ENCODE measurements around the gene VKORC1L1. TPM values are rescaled to one million over a fixed set of nuclear protein-coding genes. Genes with fewer than 3 reads are reported as not detected.

VKORC1L1 gene
- total RNA-seq, 1 experiment from 2014 or later: 31.7 TPM

DNA sequence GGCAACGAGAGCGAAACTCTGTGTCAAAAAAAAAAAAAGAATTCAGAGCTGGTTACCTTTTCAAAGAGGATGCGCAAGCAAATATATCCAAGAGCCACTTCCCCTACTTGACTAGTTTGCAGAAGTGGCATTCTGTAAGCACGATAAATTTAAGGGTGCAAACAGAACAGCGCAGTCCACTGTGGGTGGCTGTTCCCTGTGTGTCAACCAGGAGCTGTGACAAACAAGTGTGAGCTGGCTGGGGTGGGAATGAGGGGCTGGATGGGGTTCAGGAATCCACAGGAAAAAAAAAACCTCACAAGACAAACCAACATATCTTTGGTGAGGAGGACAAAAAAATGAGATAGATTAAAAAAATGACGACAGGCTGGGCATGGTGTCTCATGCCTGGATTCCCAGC lies 93.3 kb downstream of the VKORC1L1 start:
- no peaks in the 10 kb centered on the region for H3K79me2 ChIP-seq (ENCODE audit: low read depth)
- no peaks in the 10 kb centered on the region for H3K9me2 ChIP-seq (ENCODE audit: insufficient read depth)
- no TSS peak for BruUV-seq (replicated peaks)
- POLR2A ChIA-PET (ENCODE audit: unreplicated experiment): no interaction called here
- no peak overlapping the region for H2AFZ ChIP-seq
- no peak for DNase-seq
- H3K9me3 ChIP-seq (ENCODE audit: insufficient read depth, low read depth): no peaks in the 10 kb centered on the region
- TF ChIP-seq, protein P1, sequence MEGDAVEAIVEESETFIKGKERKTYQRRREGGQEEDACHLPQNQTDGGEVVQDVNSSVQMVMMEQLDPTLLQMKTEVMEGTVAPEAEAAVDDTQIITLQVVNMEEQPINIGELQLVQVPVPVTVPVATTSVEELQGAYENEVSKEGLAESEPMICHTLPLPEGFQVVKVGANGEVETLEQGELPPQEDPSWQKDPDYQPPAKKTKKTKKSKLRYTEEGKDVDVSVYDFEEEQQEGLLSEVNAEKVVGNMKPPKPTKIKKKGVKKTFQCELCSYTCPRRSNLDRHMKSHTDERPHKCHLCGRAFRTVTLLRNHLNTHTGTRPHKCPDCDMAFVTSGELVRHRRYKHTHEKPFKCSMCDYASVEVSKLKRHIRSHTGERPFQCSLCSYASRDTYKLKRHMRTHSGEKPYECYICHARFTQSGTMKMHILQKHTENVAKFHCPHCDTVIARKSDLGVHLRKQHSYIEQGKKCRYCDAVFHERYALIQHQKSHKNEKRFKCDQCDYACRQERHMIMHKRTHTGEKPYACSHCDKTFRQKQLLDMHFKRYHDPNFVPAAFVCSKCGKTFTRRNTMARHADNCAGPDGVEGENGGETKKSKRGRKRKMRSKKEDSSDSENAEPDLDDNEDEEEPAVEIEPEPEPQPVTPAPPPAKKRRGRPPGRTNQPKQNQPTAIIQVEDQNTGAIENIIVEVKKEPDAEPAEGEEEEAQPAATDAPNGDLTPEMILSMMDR (conservative IDR thresholded peaks at IDR 0.05): no peak
- TF ChIP-seq EZH2 (IDR thresholded peaks at IDR 0.05; ENCODE audit: low read depth): no peak
- no peaks in the 10 kb centered on the region for H3K4me1 ChIP-seq (replicated peaks; ENCODE audit: insufficient read depth)
- H3K4me3 ChIP-seq: no peak overlapping the region
- H3K27me3 ChIP-seq (ENCODE audit: insufficient read depth, low read depth): no peaks in the 10 kb centered on the region
- H4K20me1 ChIP-seq (ENCODE audit: insufficient read depth): no peaks in the 10 kb centered on the region
- peaks cover 14% of the 10 kb centered on the region; the same call in 1 of the 2 replicates for H3K36me3 ChIP-seq (ENCODE audit: low read depth)
- H3K27ac ChIP-seq: no peak overlapping the region
- no peaks in the 10 kb centered on the region for H3F3A ChIP-seq (ENCODE audit: insufficient read depth, low read depth)
- intact Hi-C loops (cut with micrococcal nuclease; ENCODE audit: unreplicated experiment): no loop called here
- no peak overlapping the region for H3K4me2 ChIP-seq
- CTCF ChIA-PET: no interaction called here

DNA sequence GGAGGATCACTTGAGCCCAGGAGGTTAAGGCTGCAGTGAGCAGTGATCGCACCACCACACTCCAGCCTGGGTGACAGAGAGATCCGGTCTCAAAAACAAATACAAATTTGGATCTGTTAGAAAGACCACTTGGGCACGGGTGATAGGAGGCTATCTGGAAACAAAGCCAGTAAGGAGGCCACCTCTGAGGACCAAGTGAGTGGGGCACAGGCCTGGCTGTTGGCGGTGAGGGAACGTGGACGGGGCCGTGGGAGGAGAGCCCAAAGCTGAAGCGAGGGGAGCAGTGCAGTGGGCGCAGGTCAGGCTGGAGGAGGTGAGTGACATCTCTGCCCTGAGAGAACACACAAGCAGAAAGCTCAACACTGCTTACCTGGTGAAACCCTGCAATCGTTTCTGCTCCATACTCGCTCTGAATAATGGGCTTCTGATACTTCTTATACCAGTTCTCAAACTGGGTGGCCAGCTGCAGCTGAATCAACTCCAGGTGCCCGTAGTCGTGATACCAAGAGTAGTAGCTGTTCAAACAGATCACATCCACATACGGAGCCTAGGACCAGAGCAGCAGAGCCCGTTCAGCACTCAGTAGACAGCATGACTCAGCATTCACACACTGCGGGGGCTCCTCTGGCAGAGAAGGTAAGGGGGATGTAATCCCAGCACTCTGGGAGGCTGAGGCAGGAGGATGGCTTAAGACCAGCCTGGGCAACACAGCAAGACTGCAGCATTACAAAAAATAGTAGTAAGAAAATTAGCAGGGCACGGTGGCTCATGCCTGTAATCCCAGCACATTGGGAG lies 94.7 kb downstream of the VKORC1L1 start:
- H4K20me1 ChIP-seq (ENCODE audit: insufficient read depth): no peaks in the 10 kb centered on the region
- TF ChIP-seq, protein P1 (conservative IDR thresholded peaks at IDR 0.05): no peak
- TF ChIP-seq EZH2 (IDR thresholded peaks at IDR 0.05; ENCODE audit: low read depth): no peak
- no peak overlapping the region for H3K27ac ChIP-seq
- no TSS peak for BruUV-seq (replicated peaks)
- H3K9me3 ChIP-seq (ENCODE audit: insufficient read depth, low read depth): no peaks in the 10 kb centered on the region
- H2AFZ ChIP-seq: no peak overlapping the region
- ChIA-PET POLR2A (ENCODE audit: unreplicated experiment) (no interaction called here), CTCF (no interaction called here)
- H3K4me1 ChIP-seq (replicated peaks; ENCODE audit: insufficient read depth): no peaks in the 10 kb centered on the region
- intact Hi-C loops (cut with micrococcal nuclease; ENCODE audit: unreplicated experiment): no loop called here
- H3K4me2 ChIP-seq: no peak overlapping the region
- H3K9me2 ChIP-seq (ENCODE audit: insufficient read depth): no peaks in the 10 kb centered on the region
- no peak overlapping the region for H3K4me3 ChIP-seq
- DNase-seq: no peak
- H3K79me2 ChIP-seq (ENCODE audit: low read depth): no peaks in the 10 kb centered on the region
- H3F3A ChIP-seq (ENCODE audit: insufficient read depth, low read depth): no peaks in the 10 kb centered on the region
- H3K36me3 ChIP-seq (ENCODE audit: low read depth): peaks cover 14% of the 10 kb centered on the region; the same call in 1 of the 2 replicates
- H3K27me3 ChIP-seq (ENCODE audit: insufficient read depth, low read depth): no peaks in the 10 kb centered on the region

DNA sequence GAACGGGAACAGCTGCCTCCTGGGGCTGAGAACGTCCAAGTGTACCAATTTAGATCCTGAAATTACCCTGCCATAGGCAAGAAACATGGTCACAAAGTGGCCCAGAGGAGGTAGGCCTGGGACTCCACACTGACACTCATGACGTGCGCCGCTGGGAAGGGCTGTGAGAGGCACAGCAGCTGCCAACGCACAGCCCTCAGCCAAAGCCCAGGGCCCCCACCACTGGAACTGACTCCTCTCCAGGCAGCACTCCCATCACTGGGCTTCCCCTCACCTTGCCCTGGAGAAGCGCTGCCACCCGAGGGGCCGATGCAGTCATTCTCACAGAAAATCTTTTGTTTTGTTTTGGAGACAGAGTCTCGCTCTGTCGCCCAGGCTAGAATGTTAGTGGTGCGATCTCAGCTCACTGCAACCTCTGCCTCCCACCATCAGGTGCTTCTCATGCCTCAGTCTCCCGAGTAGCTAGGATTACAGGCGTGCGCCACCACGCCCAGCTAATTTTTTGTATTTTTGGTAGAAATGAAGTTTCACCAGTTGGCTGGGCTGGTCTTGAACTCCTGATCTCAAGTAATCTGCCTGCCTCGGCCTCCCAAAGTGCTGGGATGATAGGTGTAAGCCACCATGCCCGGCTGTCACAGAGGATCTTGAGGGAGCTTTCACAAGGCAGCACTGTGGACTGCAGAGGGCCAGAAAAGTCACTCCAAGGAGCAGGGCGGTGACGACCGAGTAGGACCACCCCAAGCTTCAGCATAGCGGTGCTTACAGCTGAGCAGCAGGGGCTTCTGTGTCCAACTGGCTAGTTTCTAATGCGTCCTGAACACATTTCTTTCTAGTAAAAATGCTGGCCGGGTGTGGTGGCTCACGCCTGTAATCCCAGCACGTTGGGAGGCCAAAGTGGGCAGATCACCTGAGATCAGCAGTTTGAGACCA lies 95.6 kb downstream of the VKORC1L1 start:
- ChIA-PET POLR2A (ENCODE audit: unreplicated experiment) (no interaction called here), CTCF (no interaction called here)
- no peaks in the 10 kb centered on the region for H3K9me2 ChIP-seq (ENCODE audit: insufficient read depth)
- H3K4me2 ChIP-seq: no peak overlapping the region
- TF ChIP-seq EZH2 (IDR thresholded peaks at IDR 0.05; ENCODE audit: low read depth): no peak
- TF ChIP-seq, protein P1 (conservative IDR thresholded peaks at IDR 0.05): no peak
- H3K27ac ChIP-seq: no peak overlapping the region
- no peaks in the 10 kb centered on the region for H3K4me1 ChIP-seq (replicated peaks; ENCODE audit: insufficient read depth)
- H3K36me3 ChIP-seq (ENCODE audit: low read depth): peaks cover 11% of the 10 kb centered on the region; the same call in 1 of the 2 replicates
- no peaks in the 10 kb centered on the region for H3K27me3 ChIP-seq (ENCODE audit: insufficient read depth, low read depth)
- no TSS peak for BruUV-seq (replicated peaks)
- no peaks in the 10 kb centered on the region for H3K79me2 ChIP-seq (ENCODE audit: low read depth)
- H2AFZ ChIP-seq: no peak overlapping the region
- no peaks in the 10 kb centered on the region for H4K20me1 ChIP-seq (ENCODE audit: insufficient read depth)
- H3K9me3 ChIP-seq (ENCODE audit: insufficient read depth, low read depth): no peaks in the 10 kb centered on the region
- DNase-seq: no peak
- intact Hi-C loops (cut with micrococcal nuclease; ENCODE audit: unreplicated experiment): no loop called here
- no peaks in the 10 kb centered on the region for H3F3A ChIP-seq (ENCODE audit: insufficient read depth, low read depth)
- H3K4me3 ChIP-seq: no peak overlapping the region
